ENCODE data around the gene NOC2L. TPM values are rescaled to one million over a fixed set of nuclear protein-coding genes. Genes with fewer than 3 reads are reported as not detected.

Gene NOC2L
- total and polyA plus RNA-seq, 9 of the 15 experiments (the other 6 are each of a cell fraction or from before 2014, with no cell fraction given) = 4.0 to 410 (median 200) TPM

GRCh38 chr1:939511-940106 lies 19.4 kb downstream of the NOC2L start:
- peak overlapping the region in 1 of 2 experiments; percentile 65; a peak in 2 of 4 replicates for H3K9ac ChIP-seq (ENCODE audit: insufficient read depth in 1 of 2, low read depth in 2 of 2, low read length in 2 of 2)
- WGBS (ENCODE audit: insufficient coverage, low coverage, missing lambda C conversion rate) = 13% methylated on average over 21 of the region's 21 CpGs
- H3K79me2 ChIP-seq (ENCODE audit: control insufficient read depth, insufficient read depth, low read length) = no peaks in the 10 kb centered on the region
- H3K9me3 ChIP-seq (replicated peaks; ENCODE audit: control insufficient read depth, insufficient read depth, low read depth, low read length) = no peaks in the 10 kb centered on the region
- no peak for FAIRE-seq
- BruUV-seq (replicated peaks) = no TSS peak
- ATAC-seq = no peak
- H4K20me1 ChIP-seq (replicated peaks; ENCODE audit: control insufficient read depth, insufficient read depth, low read length) = peaks cover 20% of the 10 kb centered on the region; the same call in 1 of the 2 replicates
- ChIA-PET POLR2A (interaction anchor here (1.0 to 1.4 kb wide), 3 partner anchors 8 to 34 kb away, joined by 3 to 5 read pairs (median 4); no protein-coding TSS in a partner anchor), CTCF (ENCODE audit: low intra/inter-chr PET ratio) (interaction anchor here (1.5 kb wide), 1 partner anchor 35 kb away, joined by 12 read pairs; no protein-coding TSS in a partner anchor)
- intact Hi-C loops (cut with micrococcal nuclease) (no loop called here), in situ Hi-C loops (cut with MboI) (no loop called here)
- peak overlapping the region; percentile 40 for H2AFZ ChIP-seq (ENCODE audit: low read depth, low read length)
- H3K4me1 ChIP-seq (replicated peaks in 1 of 2; ENCODE audit: control insufficient read depth in 2 of 2, insufficient read depth in 2 of 2, low read length in 2 of 2) = peaks cover 28 to 96% of the 10 kb centered on the region in 2 experiments
- H3K36me3 ChIP-seq (ENCODE audit: control insufficient read depth, insufficient read depth, low read length) = peaks cover 10% of the 10 kb centered on the region; the same call in 1 of the 3 replicates
- H3K9me1 ChIP-seq (ENCODE audit: control insufficient read depth, insufficient read depth, low read length) = no peaks in the 10 kb centered on the region
- H3K4me2 ChIP-seq (ENCODE audit: insufficient read depth, low read length) = no peak overlapping the region
- peaks cover 11 to 20% of the 10 kb centered on the region in 2 experiments; a peak in 4 of 5 replicates for H3K27me3 ChIP-seq (ENCODE audit: control insufficient read depth in 2 of 2, insufficient read depth in 2 of 2, low read length in 2 of 2)
- DNase-seq (ENCODE audit: extremely low read depth in 1 of 4, low spot score in 3 of 4) = no peak
- H3K27ac ChIP-seq (ENCODE audit: extremely low read depth, low read depth, low read length) = no peak overlapping the region
- H3K4me3 ChIP-seq = no peak overlapping the region
- no peak for TF ChIP-seq IRF1 (CRISPR knock-in tag; IDR thresholded peaks at IDR 0.05; ENCODE audit: borderline replicate concordance)
- no peak for TF ChIP-seq FOXM1 (IDR thresholded peaks at IDR 0.05; ENCODE audit: low read depth)
- peak; percentile 64; the same call in 1 of the 2 replicates for TF ChIP-seq FOXM1 (CRISPR knock-in tag; IDR thresholded peaks at IDR 0.05; ENCODE audit: low read depth)
- TF ChIP-seq TFAP4 (CRISPR knock-in tag; IDR thresholded peaks at IDR 0.05; ENCODE audit: borderline replicate concordance) = peak; percentile 22; the same call in 1 of the 2 replicates
- no peak for TF ChIP-seq MEF2D (tag; conservative IDR thresholded peaks at IDR 0.05; ENCODE audit: low read depth)
- no peak for TF ChIP-seq MYC (IDR thresholded peaks at IDR 0.05; ENCODE audit: low read depth, low read length)
- no peak for TF ChIP-seq MYC (CRISPR knock-in tag; IDR thresholded peaks at IDR 0.05; ENCODE audit: borderline replicate concordance, low read depth)
- TF ChIP-seq E2F5 (CRISPR knock-in tag; IDR thresholded peaks at IDR 0.05) = no peak
- no peak; the same call in 1 of the 2 replicates for TF ChIP-seq MAX (CRISPR knock-in tag; IDR thresholded peaks at IDR 0.05)
- no peak for TF ChIP-seq MTF1 (CRISPR knock-in tag; IDR thresholded peaks at IDR 0.05; ENCODE audit: borderline replicate concordance)
- TF ChIP-seq HDAC3 (IDR thresholded peaks at IDR 0.05; ENCODE audit: borderline replicate concordance, partially characterized antibody) = no peak
- TF ChIP-seq WHSC1 (IDR thresholded peaks at IDR 0.05; ENCODE audit: low read length) = no peak
- peak in 2 of 3 experiments; percentile 4 to 9 for TF ChIP-seq YY1 (IDR thresholded peaks at IDR 0.05; ENCODE audit: borderline replicate concordance in 1 of 3, control insufficient read depth in 1 of 3, extremely low read depth in 1 of 3, insufficient read depth in 3 of 3, insufficient read length in 1 of 3, insufficient replicate concordance in 2 of 3, low read depth in 1 of 3, low read length in 2 of 3)
- no peak for TF ChIP-seq ZNF311 (CRISPR knock-in tag; IDR thresholded peaks at IDR 0.05)
- no peak for TF ChIP-seq SP1 (CRISPR knock-in tag; IDR thresholded peaks at IDR 0.05)
- no peak for TF ChIP-seq TRIM24 (IDR thresholded peaks at IDR 0.05)
- TF ChIP-seq ILF3 (IDR thresholded peaks at IDR 0.05; ENCODE audit: borderline replicate concordance) = no peak
- no peak for TF ChIP-seq CBX3 (IDR thresholded peaks at IDR 0.05; ENCODE audit: borderline replicate concordance in 1 of 2, low read length in 2 of 2)
- TF ChIP-seq ZNF436 (CRISPR knock-in tag; IDR thresholded peaks at IDR 0.05) = no peak
